Measurements from ENCODE around the gene LAMA5.

The LAMA5 gene

DNA sequence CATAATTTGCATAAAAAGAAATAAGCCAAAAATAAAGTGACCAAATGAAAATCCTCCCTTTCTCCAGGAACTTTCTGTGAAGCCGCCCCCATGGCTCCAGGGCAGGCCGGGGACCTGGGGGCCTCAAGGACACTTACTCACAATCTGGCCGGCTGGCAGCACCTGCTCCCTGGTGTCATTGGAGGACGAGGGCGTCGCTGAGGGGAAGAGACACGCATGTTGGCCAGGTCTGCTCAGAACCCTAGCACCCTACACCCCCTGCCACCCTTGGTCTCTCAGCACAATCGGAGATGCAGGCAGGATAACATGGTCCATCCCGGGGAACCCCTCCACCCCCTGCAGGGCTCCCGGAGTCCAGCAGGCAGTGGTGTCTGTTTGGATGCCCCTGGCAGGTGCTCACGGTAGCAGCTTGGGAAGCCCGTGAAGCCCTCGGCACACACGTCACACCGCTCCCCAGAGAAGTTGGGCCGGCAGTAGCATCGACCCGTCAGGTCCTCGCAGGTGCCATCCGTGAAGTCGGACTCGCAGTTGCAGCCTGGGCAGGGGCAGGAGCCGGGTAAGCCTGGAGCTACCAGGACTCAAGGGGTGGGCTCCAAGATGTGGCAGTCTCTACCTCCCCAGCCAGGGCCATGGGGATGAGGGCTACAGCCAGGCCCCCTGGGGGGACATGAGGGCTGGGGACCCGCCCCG is 21.3 kb downstream of the LAMA5 start:
- no peaks in the 10 kb centered on the region for H3K27me3 ChIP-seq (ENCODE audit: insufficient read depth, low read depth)
- H3K9ac ChIP-seq, result no peak overlapping the region
- H3K4me3 ChIP-seq (IDR thresholded peaks at IDR 0.05; ENCODE audit: insufficient read depth, low read depth, low read length), result no peak overlapping the region
- no peak overlapping the region for H3K27ac ChIP-seq
- H3K4me2 ChIP-seq, result no peak overlapping the region
- no peaks in the 10 kb centered on the region for H3K36me3 ChIP-seq (ENCODE audit: insufficient read depth)
- H3K79me2 ChIP-seq (ENCODE audit: insufficient read depth, low read depth), result no peaks in the 10 kb centered on the region
- peaks cover 9% of the 10 kb centered on the region for H3K4me1 ChIP-seq (ENCODE audit: low read depth, poor library complexity, severe bottlenecking)
- H4K20me1 ChIP-seq (ENCODE audit: insufficient read depth), result no peaks in the 10 kb centered on the region
- TF ChIP-seq CTCF (conservative IDR thresholded peaks at IDR 0.05; ENCODE audit: low read depth, low read length), result no peak
- H2AFZ ChIP-seq (ENCODE audit: low read depth), result no peak overlapping the region

GRCh38 chr20:62344782-62345181 is 22.3 kb downstream of the LAMA5 start:
- no peaks in the 10 kb centered on the region for H3K36me3 ChIP-seq (ENCODE audit: insufficient read depth)
- peaks cover 18% of the 10 kb centered on the region for H3K4me1 ChIP-seq (ENCODE audit: low read depth, poor library complexity, severe bottlenecking)
- no peak overlapping the region for H2AFZ ChIP-seq (ENCODE audit: low read depth)
- H3K27ac ChIP-seq, result no peak overlapping the region
- H3K9ac ChIP-seq, result no peak overlapping the region
- no peak overlapping the region for H3K4me2 ChIP-seq
- H3K27me3 ChIP-seq (ENCODE audit: insufficient read depth, low read depth), result no peaks in the 10 kb centered on the region
- H4K20me1 ChIP-seq (ENCODE audit: insufficient read depth), result no peaks in the 10 kb centered on the region
- H3K79me2 ChIP-seq (ENCODE audit: insufficient read depth, low read depth), result no peaks in the 10 kb centered on the region
- no peak for TF ChIP-seq CTCF (conservative IDR thresholded peaks at IDR 0.05; ENCODE audit: low read depth, low read length)
- H3K4me3 ChIP-seq (IDR thresholded peaks at IDR 0.05; ENCODE audit: insufficient read depth, low read depth, low read length), result no peak overlapping the region

DNA sequence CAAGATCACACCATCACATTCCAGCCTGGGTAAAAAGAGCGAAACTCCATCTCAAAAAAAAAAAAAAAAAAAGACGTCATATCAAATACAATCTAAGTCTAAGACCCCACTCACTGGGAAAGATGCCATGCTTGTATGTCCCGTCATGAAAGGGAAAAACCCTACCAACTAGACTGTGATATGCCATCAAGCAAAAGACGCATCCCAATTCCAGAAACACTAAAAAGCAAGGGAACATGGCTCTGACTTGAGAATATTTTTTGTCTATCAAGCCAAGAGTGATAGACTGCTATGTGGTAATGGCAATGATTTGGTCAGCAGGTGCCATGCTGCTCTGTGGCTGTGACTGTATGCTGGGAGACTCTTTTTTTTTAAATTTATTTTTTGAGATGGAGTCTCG is 23.0 kb downstream of the LAMA5 start:
- no peak for TF ChIP-seq CTCF (conservative IDR thresholded peaks at IDR 0.05; ENCODE audit: low read depth, low read length)
- Histone ChIP-seq H3K27ac (no peak overlapping the region), H3K4me3 (IDR thresholded peaks at IDR 0.05; ENCODE audit: insufficient read depth, low read depth, low read length) (no peak overlapping the region), H3K27me3 (ENCODE audit: insufficient read depth, low read depth) (no peaks in the 10 kb centered on the region), H3K79me2 (ENCODE audit: insufficient read depth, low read depth) (no peaks in the 10 kb centered on the region), H4K20me1 (ENCODE audit: insufficient read depth) (no peaks in the 10 kb centered on the region), H2AFZ (ENCODE audit: low read depth) (no peak overlapping the region), H3K4me2 (no peak overlapping the region), H3K9ac (no peak overlapping the region), H3K36me3 (ENCODE audit: insufficient read depth) (no peaks in the 10 kb centered on the region), H3K4me1 (ENCODE audit: low read depth, poor library complexity, severe bottlenecking) (peaks cover 22% of the 10 kb centered on the region)

GRCh38 chr20:62342910-62343309 is 24.2 kb downstream of the LAMA5 start:
- Histone ChIP-seq H3K4me1 (ENCODE audit: low read depth, poor library complexity, severe bottlenecking) (peaks cover 34% of the 10 kb centered on the region), H3K27me3 (ENCODE audit: insufficient read depth, low read depth) (no peaks in the 10 kb centered on the region), H4K20me1 (ENCODE audit: insufficient read depth) (no peaks in the 10 kb centered on the region), H3K79me2 (ENCODE audit: insufficient read depth, low read depth) (no peaks in the 10 kb centered on the region), H3K9ac (no peak overlapping the region), H3K27ac (no peak overlapping the region), H3K4me3 (IDR thresholded peaks at IDR 0.05; ENCODE audit: insufficient read depth, low read depth, low read length) (no peak overlapping the region), H3K4me2 (no peak overlapping the region), H3K36me3 (ENCODE audit: insufficient read depth) (no peaks in the 10 kb centered on the region), H2AFZ (ENCODE audit: low read depth) (no peak overlapping the region)
- no peak for TF ChIP-seq CTCF (conservative IDR thresholded peaks at IDR 0.05; ENCODE audit: low read depth, low read length)
